Osteocyte (in vitro differentiated cells): ENCODE measurements around the gene TRAPPC1. TPM values are rescaled to one million over a fixed set of nuclear protein-coding genes. Genes with fewer than 3 reads are reported as not detected.
"Not testable (repeated sequence)": the region's sequence is repeated elsewhere in the genome, so short reads cannot be mapped to it uniquely, and the experiment has no call there.

Experiments
- DNase-seq: peaks from one replicate; pipeline ENCODE4 v3.0.0; 2021; ENCODE audit warnings: mixed read lengths; ENCODE audit not compliant: unreplicated experiment; ENCODE audit errors: extremely low spot score
- H3K27ac Mint-ChIP-seq: one replicate; pipeline ENCODE4 v1.8.0; 2021; ENCODE audit warnings: mild to moderate bottlenecking, mixed read lengths; ENCODE audit not compliant: unreplicated experiment
- H3K27me3 Mint-ChIP-seq: one replicate; pipeline ENCODE4 v1.8.0; 2021; ENCODE audit warnings: mixed read lengths; ENCODE audit not compliant: unreplicated experiment
- H3K36me3 Mint-ChIP-seq: one replicate; pipeline ENCODE4 v1.8.0; 2021; ENCODE audit warnings: mixed read lengths; ENCODE audit not compliant: unreplicated experiment
- H3K4me1 Mint-ChIP-seq: one replicate; pipeline ENCODE4 v1.8.0; 2021; ENCODE audit warnings: mixed read lengths; ENCODE audit not compliant: unreplicated experiment
- H3K4me3 Mint-ChIP-seq: one replicate; pipeline ENCODE4 v1.8.0; 2021; ENCODE audit warnings: mild to moderate bottlenecking, moderate library complexity, mixed read lengths; ENCODE audit not compliant: unreplicated experiment
- H3K9me3 Mint-ChIP-seq: one replicate; pipeline ENCODE4 v1.8.0; 2021; ENCODE audit warnings: mixed read lengths; ENCODE audit not compliant: unreplicated experiment
- total RNA-seq: library from RNA; stranded (reverse); gene quantifications from 2 replicates; pipeline ENCODE4 v1.2.1, GENCODE V29; 2021
- TF ChIP-seq, protein P1 (sequence below): fragments of 200-600 bp; sonication (generic); IDR thresholded peaks from 2 replicates; pipeline ENCODE4 v1.5.0; 2021; ENCODE audit warnings: antibody characterized with exemption, mild to moderate bottlenecking, moderate library complexity

The TRAPPC1 gene
- total RNA-seq, 1 donor from 2014 or later, result 122 TPM

GRCh38 chr17:7959503-7960253, 27.9 kb upstream of the TRAPPC1 start:
- no peak overlapping the region for H3K27ac Mint-ChIP-seq
- peaks cover 5% of the 10 kb centered on the region for H3K27me3 Mint-ChIP-seq

DNA sequence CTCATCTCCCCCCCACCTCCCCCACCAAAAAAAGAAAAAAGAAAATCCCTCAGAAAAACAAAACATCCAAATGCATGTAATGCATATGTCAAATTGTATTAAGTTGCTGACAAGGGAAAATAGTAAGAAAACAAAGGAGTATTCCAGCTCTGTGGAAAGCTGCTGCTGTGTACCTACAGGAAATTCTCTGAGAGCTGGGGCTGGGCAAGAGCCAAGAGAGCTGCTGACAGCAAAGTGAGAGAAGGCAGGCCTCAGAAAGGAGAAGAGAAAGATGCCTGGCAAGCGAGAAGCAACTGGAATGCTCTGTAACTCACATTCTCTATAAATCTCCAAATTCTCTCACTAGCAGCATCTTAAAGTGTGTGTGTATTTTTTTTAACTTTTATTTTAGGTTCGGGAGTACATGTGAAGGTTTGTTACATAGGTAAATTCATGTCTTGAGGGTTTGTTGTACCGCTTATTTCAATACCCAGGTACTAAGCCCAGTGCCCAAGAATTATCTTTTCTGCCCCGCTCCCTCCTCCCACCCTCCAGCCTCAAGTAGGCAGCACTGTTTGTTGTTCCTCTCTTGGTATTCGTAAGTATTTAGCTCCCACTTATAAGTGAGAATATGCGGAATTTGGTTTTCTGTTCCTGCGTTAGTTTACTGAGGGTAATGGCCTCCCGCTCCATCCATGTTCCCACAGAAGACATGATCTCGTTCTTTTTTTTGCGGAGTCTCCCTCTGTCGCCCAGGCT, 24.7 kb upstream of the TRAPPC1 start:
- H3K36me3 Mint-ChIP-seq, result no peaks in the 10 kb centered on the region
- H3K27ac Mint-ChIP-seq, result no peak overlapping the region

More at GRCh38 chr17:7959503-7960253, 27.9 kb upstream of the TRAPPC1 start:
- TF ChIP-seq, protein P1, sequence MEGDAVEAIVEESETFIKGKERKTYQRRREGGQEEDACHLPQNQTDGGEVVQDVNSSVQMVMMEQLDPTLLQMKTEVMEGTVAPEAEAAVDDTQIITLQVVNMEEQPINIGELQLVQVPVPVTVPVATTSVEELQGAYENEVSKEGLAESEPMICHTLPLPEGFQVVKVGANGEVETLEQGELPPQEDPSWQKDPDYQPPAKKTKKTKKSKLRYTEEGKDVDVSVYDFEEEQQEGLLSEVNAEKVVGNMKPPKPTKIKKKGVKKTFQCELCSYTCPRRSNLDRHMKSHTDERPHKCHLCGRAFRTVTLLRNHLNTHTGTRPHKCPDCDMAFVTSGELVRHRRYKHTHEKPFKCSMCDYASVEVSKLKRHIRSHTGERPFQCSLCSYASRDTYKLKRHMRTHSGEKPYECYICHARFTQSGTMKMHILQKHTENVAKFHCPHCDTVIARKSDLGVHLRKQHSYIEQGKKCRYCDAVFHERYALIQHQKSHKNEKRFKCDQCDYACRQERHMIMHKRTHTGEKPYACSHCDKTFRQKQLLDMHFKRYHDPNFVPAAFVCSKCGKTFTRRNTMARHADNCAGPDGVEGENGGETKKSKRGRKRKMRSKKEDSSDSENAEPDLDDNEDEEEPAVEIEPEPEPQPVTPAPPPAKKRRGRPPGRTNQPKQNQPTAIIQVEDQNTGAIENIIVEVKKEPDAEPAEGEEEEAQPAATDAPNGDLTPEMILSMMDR, result no peak
- H3K36me3 Mint-ChIP-seq, result no peaks in the 10 kb centered on the region
- H3K9me3 Mint-ChIP-seq, result no peaks in the 10 kb centered on the region
- no peak overlapping the region for H3K4me3 Mint-ChIP-seq
- DNase-seq, result no peak
- peaks cover 4% of the 10 kb centered on the region for H3K4me1 Mint-ChIP-seq

GRCh38 chr17:7955414-7956227, 23.9 kb upstream of the TRAPPC1 start:
- DNase-seq, result no peak

More for the DNA sequence above, 24.7 kb upstream of the TRAPPC1 start:
- TF ChIP-seq, protein P1, result no peak
- Mint-ChIP-seq H3K27me3 (no peaks in the 10 kb centered on the region), H3K9me3 (no peaks in the 10 kb centered on the region), H3K4me1 (peaks cover 4% of the 10 kb centered on the region), H3K4me3 (no peak overlapping the region)
- DNase-seq, result no peak

GRCh38 chr17:7953266-7953665, 21.5 kb upstream of the TRAPPC1 start:
- H3K9me3 Mint-ChIP-seq, DNase-seq, H3K27me3 Mint-ChIP-seq, H3K27ac Mint-ChIP-seq, H3K4me1 Mint-ChIP-seq, H3K4me3 Mint-ChIP-seq: not testable (repeated sequence)
- peaks cover 20% of the 10 kb centered on the region for H3K36me3 Mint-ChIP-seq

More at GRCh38 chr17:7955414-7956227, 23.9 kb upstream of the TRAPPC1 start:
- TF ChIP-seq, protein P1, result no peak
- H3K4me1 Mint-ChIP-seq, result peaks cover 4% of the 10 kb centered on the region
- H3K27me3 Mint-ChIP-seq, result no peaks in the 10 kb centered on the region
- no peaks in the 10 kb centered on the region for H3K9me3 Mint-ChIP-seq
- no peak overlapping the region for H3K4me3 Mint-ChIP-seq
- H3K36me3 Mint-ChIP-seq, result no peaks in the 10 kb centered on the region
- H3K27ac Mint-ChIP-seq, result no peak overlapping the region

- Mint-ChIP-seq H3K27me3 (no peaks in the 10 kb centered on the region), H3K4me1 (peaks cover 2% of the 10 kb centered on the region), H3K4me3 (no peak overlapping the region), H3K9me3 (no peaks in the 10 kb centered on the region), H3K36me3 (peaks cover 31% of the 10 kb centered on the region), H3K27ac (no peak overlapping the region)
- DNase-seq, result no peak
- TF ChIP-seq, protein P1, result no peak
These were observed 19.5 kb upstream of the TRAPPC1 start for GRCh38 chr17:7951143-7951792.
